CD4-positive, alpha-beta T cell (primary cell): ENCODE data around the gene ACTN1. TPM values are rescaled to one million over a fixed set of nuclear protein-coding genes. Genes with fewer than 3 reads are reported as not detected.

Experiments
- ATAC-seq: fragments of 200-7000 bp; cut with Tn5 transposase; one replicate; pipeline ENCODE4 v1.10.0; 2022; ENCODE audit warnings: mild to moderate bottlenecking; ENCODE audit not compliant: poor library complexity
- CTCF ChIA-PET: fragments of 350-600 bp; sonication (Branson Sonifier 250); formaldehyde crosslinking; loops from one replicate; lab custom pipeline; 2021; ENCODE audit warnings: antibody characterized with exemption, inconsistent platforms; lab: Charles Lee
- POLR2A ChIA-PET: fragments of 350-600 bp; sonication (Branson Sonifier 250); formaldehyde crosslinking; loops from one replicate; lab custom pipeline; 2021; ENCODE audit warnings: antibody characterized with exemption, inconsistent platforms; lab: Charles Lee
- DNase-seq, 14 experiments: peaks; one replicate each; pipeline ENCODE4 v3.0.0-alpha.2; 2013 to 2020; ENCODE audit warnings: mixed read lengths in 2 of 14
- H3K27ac ChIP-seq, 2 donors: one replicate each; pipeline versions ENCODE4 v1.5.1 to v1.7.0; 2013; ENCODE audit warnings: low read length in 2 of 2, low read depth in 1 of 2, mild to moderate bottlenecking in 1 of 2
- H3K27me3 ChIP-seq, 2 experiments: 1 replicate in 1 of 2; 2 replicates in 1 of 2; pipeline versions ENCODE4 v1.6.1 to v1.7.0; 2013; ENCODE audit warnings: low read length in 2 of 2, control low read depth in 1 of 2, mild to moderate bottlenecking in 1 of 2, moderate library complexity in 1 of 2; ENCODE audit not compliant: insufficient read depth in 2 of 2, control insufficient read depth in 1 of 2
- H3K36me3 ChIP-seq: one replicate; pipeline ENCODE4 v1.6.1; 2013; ENCODE audit warnings: low read length, control low read depth; ENCODE audit not compliant: insufficient read depth
- H3K4me1 ChIP-seq: one replicate; pipeline ENCODE4 v1.6.1; 2013; ENCODE audit warnings: low read length, control low read depth; ENCODE audit not compliant: insufficient read depth
- H3K4me3 ChIP-seq: one replicate; pipeline ENCODE4 v1.5.1; 2013; ENCODE audit warnings: mild to moderate bottlenecking, low read length, moderate library complexity
- H3K9me3 ChIP-seq, 2 experiments: 1 replicate in 1 of 2; 2 replicates in 1 of 2; pipeline versions ENCODE4 v1.6.1 to v1.7.0; 2013; ENCODE audit warnings: low read length in 2 of 2, mild to moderate bottlenecking in 2 of 2, control low read depth in 1 of 2, moderate library complexity in 1 of 2; ENCODE audit not compliant: control insufficient read depth in 1 of 2, insufficient read depth in 1 of 2
- H3K27ac Mint-ChIP-seq: one replicate; pipeline ENCODE4 v1.8.0; 2020; ENCODE audit warnings: mixed read lengths
- H3K27me3 Mint-ChIP-seq: one replicate; pipeline ENCODE4 v1.8.0; 2021; ENCODE audit warnings: mixed read lengths
- H3K36me3 Mint-ChIP-seq: one replicate; pipeline ENCODE4 v1.8.0; 2021; ENCODE audit warnings: low read depth, mixed read lengths
- H3K4me1 Mint-ChIP-seq: one replicate; pipeline ENCODE4 v1.8.0; 2021; ENCODE audit warnings: low read depth, mixed read lengths
- H3K4me3 Mint-ChIP-seq: one replicate; pipeline ENCODE4 v1.8.0; 2020; ENCODE audit warnings: mild to moderate bottlenecking, mixed read lengths
- H3K9me3 Mint-ChIP-seq: one replicate; pipeline ENCODE4 v1.8.0; 2020; ENCODE audit warnings: mixed read lengths
- CTCF ChIP-seq: fragments of 200-600 bp; IDR thresholded peaks from one replicate; pipeline ENCODE4 v1.8.0; 2022; ENCODE audit warnings: antibody characterized with exemption, mild to moderate bottlenecking
- intact Hi-C, 2 experiments: fragments of 100-400 bp; cut with DNase I in 1 of 2; cut with micrococcal nuclease in 1 of 2; formaldehyde crosslinking; loops; one replicate each; pipeline versions ENCODE4 v1.15.1 to v1.9.0; 2023 to 2025; cut with DNase I, micrococcal nuclease
- total RNA-seq, 174 experiments: library from RNA in 2 of 174; stranded (reverse) in 2 of 174; gene quantifications; one replicate each; pipeline ENCODE4 v1.2.3 and lab custom pipeline; 2021 to 2026

Gene ACTN1
- total RNA-seq, 2 experiments from 2014 or later: 128 to 143 TPM

- peaks cover 94% of the 10 kb centered on the region for H3K36me3 Mint-ChIP-seq
- ATAC-seq (no peak), DNase-seq (no peak)
- Histone ChIP-seq H3K4me1 (no peaks in the 10 kb centered on the region), H3K36me3 (peaks cover 84% of the 10 kb centered on the region), H3K27me3 (no peaks in the 10 kb centered on the region), H3K9me3 (no peaks in the 10 kb centered on the region), H3K4me3 (no peak overlapping the region), H3K27ac (no peak overlapping the region)
- H3K4me3 Mint-ChIP-seq: no peak overlapping the region
- intact Hi-C loops: no loop called here
- H3K27me3 Mint-ChIP-seq: no peaks in the 10 kb centered on the region
- TF ChIP-seq CTCF: no peak
- POLR2A ChIA-PET: no interaction called here
- no peaks in the 10 kb centered on the region for H3K9me3 Mint-ChIP-seq
- no peaks in the 10 kb centered on the region for H3K4me1 Mint-ChIP-seq
- CTCF ChIA-PET: no interaction called here
- no peak overlapping the region for H3K27ac Mint-ChIP-seq
These were observed 100.2 kb downstream of the ACTN1 start for GRCh38 chr14:68878908-68879307.

- no peak for TF ChIP-seq CTCF
- Histone ChIP-seq H3K27ac (no peak overlapping the region), H3K36me3 (peaks cover 87% of the 10 kb centered on the region), H3K9me3 (no peaks in the 10 kb centered on the region), H3K4me3 (no peak overlapping the region), H3K4me1 (no peaks in the 10 kb centered on the region), H3K27me3 (no peaks in the 10 kb centered on the region)
- no peak overlapping the region for H3K4me3 Mint-ChIP-seq
- no peaks in the 10 kb centered on the region for H3K4me1 Mint-ChIP-seq
- no peaks in the 10 kb centered on the region for H3K9me3 Mint-ChIP-seq
- CTCF ChIA-PET: no interaction called here
- POLR2A ChIA-PET: no interaction called here
- ATAC-seq (no peak), DNase-seq (no peak)
- intact Hi-C loops: no loop called here
- no peaks in the 10 kb centered on the region for H3K27me3 Mint-ChIP-seq
- peaks cover 94% of the 10 kb centered on the region for H3K36me3 Mint-ChIP-seq
- no peak overlapping the region for H3K27ac Mint-ChIP-seq
These were observed 101.0 kb downstream of the ACTN1 start for GRCh38 chr14:68877993-68878575.

- TF ChIP-seq CTCF: no peak
- H3K4me3 Mint-ChIP-seq: no peak overlapping the region
- DNase-seq: no peak
- Histone ChIP-seq H3K36me3 (peaks cover 88% of the 10 kb centered on the region), H3K27me3 (no peaks in the 10 kb centered on the region), H3K4me1 (no peaks in the 10 kb centered on the region), H3K27ac (no peak overlapping the region), H3K9me3 (no peaks in the 10 kb centered on the region), H3K4me3 (no peak overlapping the region)
- ChIA-PET POLR2A (no interaction called here), CTCF (no interaction called here)
- H3K36me3 Mint-ChIP-seq: peaks cover 94% of the 10 kb centered on the region
- intact Hi-C loops: no loop called here
- no peak for ATAC-seq
- H3K9me3 Mint-ChIP-seq: no peaks in the 10 kb centered on the region
- H3K27me3 Mint-ChIP-seq: no peaks in the 10 kb centered on the region
- H3K4me1 Mint-ChIP-seq: no peaks in the 10 kb centered on the region
- no peak overlapping the region for H3K27ac Mint-ChIP-seq
These were observed 102.1 kb downstream of the ACTN1 start for GRCh38 chr14:68876976-68877375.
